Activated CD4-positive, alpha-beta T cell treated with anti-CD3 and anti-CD28 coated beads, Interleukin-2, amount 50 U/mL, for 16 hours (primary cell): ENCODE results near the gene SLC9B1.
"Not testable (repeated sequence)": the region's sequence is repeated elsewhere in the genome, so short reads cannot be mapped to it uniquely, and the experiment has no call there.

Experiments used
- DNase-seq: peaks from one replicate; pipeline ENCODE4 v3.0.0-alpha.2; 2020

Gene SLC9B1

DNA sequence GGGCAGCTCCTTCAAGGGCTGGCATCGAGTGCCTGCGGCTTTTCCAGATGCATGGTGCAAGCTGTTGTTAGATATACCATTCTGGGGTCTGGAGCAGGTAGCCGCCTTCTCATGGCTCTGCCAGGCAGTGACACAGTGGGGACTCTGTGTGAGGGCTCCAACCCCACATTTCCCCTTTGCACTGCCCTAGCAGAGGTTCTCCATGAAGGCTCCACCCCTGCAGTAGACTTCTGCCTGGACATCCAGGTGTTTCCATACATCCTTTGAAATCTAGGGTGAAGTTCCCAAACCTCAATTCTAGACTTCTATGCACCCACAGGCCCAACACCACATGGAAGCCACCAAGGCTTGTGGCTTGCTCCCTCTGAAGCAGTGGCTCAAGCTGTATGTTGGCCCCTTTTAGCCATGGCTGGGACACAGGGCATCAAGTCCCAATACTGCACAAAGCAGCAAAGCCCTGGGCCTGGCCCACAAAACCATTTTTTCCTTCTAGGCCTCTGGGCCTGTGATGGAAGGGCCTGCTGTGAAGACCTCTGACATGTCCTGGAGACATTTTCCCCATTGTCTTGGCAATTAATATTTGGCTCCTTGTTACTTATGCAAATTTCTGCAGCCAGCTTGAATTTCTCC lies 141.9 kb downstream of the SLC9B1 start:
- DNase-seq, result not testable (repeated sequence)

DNA sequence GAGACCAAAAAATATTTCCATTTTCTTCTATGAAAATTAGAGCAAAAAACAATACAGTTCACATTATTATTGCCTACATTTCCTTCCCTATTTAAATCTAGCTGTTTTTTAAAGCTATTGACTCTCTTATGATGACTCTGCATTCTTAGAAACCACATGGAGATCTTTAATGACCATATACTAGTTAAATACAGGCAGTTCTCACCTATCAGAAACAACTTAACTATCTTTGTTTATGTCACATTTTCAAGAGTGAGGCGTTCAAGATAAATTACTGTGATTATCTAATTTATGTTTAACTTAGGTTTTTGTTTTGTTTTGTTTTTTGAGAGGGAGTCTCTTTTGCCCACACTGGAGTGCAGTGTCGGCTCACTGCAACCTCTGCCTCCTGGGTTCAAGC lies 147.7 kb downstream of the SLC9B1 start:
- DNase-seq, result no peak

DNA sequence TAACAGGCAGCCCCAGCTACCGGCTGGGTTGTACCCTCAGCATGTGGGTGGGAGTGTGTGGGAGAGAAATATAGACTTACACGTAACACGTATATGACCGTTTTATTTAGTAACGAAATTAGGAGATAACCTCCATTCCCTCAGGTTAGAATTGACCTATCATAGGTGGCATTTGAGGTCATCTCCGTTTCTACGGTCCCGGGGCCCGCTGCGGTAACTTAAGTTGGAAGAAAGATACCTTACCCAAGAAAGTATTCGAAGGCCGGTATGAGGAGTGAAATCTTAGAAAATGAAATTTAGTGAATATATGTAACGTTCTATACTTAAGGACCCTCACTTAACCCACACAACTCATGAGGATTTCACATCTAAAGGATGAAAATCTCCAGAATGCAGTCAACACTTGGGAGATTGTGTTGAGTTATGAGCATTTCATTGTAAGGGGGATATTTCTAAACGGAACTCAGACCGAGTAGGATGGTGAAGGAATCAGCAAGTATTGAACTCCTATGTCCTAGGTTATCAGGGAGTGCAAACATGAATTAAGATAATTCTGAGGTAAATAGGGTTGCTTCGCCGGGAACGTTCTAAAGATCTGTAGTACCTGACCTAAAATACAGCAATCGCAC lies 149.8 kb downstream of the SLC9B1 start:
- peak; percentile 42 for DNase-seq

- DNase-seq, result peak; percentile 95
These were observed 150.5 kb downstream of the SLC9B1 start, which contains the start of gene CISD2 for GRCh38 chr4:102868781-102869568. TSS of gene CISD2 (plus strand) at chr4:102868992. CDS start at chr4:102869085, 93 bp downstream.

GRCh38 chr4:102868153-102868780 lies 151.2 kb downstream of the SLC9B1 start:
- DNase-seq, result peak; percentile 4

- no peak for DNase-seq
These were observed 152.0 kb downstream of the SLC9B1 start for GRCh38 chr4:102867278-102868152.

GRCh38 chr4:102865327-102865726 lies 154.2 kb downstream of the SLC9B1 start:
- not testable (repeated sequence) for DNase-seq

GRCh38 chr4:102862747-102863146 lies 156.8 kb downstream of the SLC9B1 start:
- DNase-seq, result no peak

GRCh38 chr4:102862016-102862415 lies 157.5 kb downstream of the SLC9B1 start:
- no peak for DNase-seq

DNA sequence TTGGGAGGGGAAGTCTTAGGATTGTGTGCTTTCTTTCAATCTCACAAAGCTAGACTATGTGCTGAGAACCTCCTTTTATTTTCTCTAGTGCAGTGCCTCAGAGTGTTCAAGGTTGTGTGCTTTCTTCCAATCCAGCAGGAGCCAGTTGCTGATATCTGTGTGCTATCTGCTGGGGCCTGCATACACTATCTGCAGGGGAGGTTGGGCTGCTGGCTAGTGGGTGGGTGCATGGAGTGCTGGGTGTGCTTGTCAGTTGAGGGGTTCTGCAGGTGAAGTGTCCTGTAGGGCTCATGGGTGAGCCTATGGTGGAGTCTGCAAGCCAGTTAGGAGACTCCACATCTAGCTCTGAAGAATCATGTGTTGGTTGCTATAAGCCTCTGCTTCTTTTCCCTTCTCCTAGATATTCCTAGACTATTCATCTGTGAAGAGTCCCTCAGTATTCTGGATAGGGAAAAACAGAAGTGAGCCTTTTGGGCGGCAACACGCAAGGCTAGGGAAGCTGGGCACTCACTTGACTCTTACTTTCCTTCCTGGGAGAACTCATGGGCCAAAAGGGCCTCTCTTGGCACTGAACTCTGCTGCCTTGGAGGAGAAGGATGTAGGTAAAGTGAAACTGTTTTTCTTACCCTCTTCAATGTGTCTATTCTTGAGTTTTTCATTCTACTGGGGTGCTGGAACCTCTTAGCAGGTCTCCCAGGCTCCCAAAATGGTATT lies 158.7 kb downstream of the SLC9B1 start:
- DNase-seq, result no peak

GRCh38 chr4:102858828-102859464 lies 160.6 kb downstream of the SLC9B1 start:
- DNase-seq, result no peak
